ENCODE data around the gene SLC16A7.

GRCh38 chr12:59579631-59580030, 16.2 kb upstream of the SLC16A7 start:
- TF ChIP-seq TAF1 (IDR thresholded peaks at IDR 0.05; ENCODE audit: borderline replicate concordance, low read depth, low read length) (no peak), POLR2AphosphoS5 (IDR thresholded peaks at IDR 0.05; ENCODE audit: low read depth, low read length) (no peak), POLR2A (IDR thresholded peaks at IDR 0.05; ENCODE audit: low read depth, low read length) (no peak)

All from GM12892 (cell line).